DMS53 treated with DMSO at 0.1 percent for 48 hours (cell line): Measurements from ENCODE around the gene DDX27.
"Not testable (repeated sequence)": the region's sequence is repeated elsewhere in the genome, so short reads cannot be mapped to it uniquely, and the experiment has no call there.

Experiments
- DNase-seq: peaks from one replicate; lab custom pipeline; 2025; ENCODE audit not compliant: unreplicated experiment; lab: John Stamatoyannopoulos, UW

The DDX27 gene

DNA sequence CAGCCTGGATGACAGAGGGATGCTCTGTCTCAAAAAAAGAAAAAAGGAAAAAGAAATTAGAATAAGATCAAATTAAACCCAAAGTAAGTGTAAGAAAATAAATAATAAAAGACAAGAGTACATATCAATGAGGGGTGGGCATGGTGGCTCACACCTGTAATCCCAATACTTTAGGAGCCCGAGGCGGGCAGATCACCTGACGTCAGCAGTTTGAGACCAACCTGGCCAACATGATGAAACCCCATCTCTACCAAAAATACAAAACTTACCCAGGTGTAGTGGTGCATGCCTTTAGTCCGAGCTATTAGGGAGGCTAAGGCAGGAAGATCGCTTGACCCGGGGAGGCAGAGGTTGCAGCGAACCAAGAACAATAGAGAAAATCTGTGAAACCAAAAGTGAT lies 16.2 kb upstream of the DDX27 start:
- DNase-seq: no peak

DNA sequence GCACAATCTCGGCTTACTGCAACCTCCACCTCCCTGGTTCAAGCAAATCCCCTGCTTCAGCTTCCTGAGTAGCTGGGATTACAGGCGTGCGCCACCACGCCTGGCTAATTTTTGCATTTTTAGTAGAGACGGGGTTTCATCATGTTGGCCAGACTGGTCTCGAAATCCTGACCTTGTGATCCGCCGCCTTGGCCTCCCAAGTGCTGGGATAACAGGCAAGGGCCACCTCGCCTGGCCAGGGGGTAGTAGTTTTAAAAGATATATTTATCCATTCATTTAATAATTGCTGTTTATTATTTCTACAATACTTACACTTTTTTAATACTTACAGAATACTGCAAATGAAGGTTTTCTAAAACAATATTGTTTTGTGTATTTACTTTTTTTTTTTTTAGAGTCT lies 15.5 kb upstream of the DDX27 start:
- no peak for DNase-seq

DNA sequence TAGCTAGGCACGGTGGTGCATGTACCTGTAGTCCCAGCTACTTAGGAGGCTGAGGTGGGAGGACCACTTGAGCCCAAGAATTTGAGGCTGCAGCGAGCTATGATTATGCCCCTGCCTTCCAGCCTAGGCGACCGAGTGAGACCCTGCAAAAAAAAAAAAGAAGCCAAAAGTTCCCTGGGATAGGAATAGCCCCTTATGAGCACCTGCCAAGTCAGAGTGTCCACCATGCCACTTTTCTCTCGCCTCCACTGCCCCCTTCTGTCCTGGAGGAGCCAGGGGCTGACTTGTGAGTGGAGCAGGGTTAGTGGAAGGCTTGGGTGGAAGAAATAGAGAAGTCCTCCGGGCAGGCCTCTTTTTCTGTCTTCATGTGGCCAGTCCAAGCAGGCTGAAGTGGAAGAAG lies 12.1 kb upstream of the DDX27 start:
- DNase-seq: no peak

DNA sequence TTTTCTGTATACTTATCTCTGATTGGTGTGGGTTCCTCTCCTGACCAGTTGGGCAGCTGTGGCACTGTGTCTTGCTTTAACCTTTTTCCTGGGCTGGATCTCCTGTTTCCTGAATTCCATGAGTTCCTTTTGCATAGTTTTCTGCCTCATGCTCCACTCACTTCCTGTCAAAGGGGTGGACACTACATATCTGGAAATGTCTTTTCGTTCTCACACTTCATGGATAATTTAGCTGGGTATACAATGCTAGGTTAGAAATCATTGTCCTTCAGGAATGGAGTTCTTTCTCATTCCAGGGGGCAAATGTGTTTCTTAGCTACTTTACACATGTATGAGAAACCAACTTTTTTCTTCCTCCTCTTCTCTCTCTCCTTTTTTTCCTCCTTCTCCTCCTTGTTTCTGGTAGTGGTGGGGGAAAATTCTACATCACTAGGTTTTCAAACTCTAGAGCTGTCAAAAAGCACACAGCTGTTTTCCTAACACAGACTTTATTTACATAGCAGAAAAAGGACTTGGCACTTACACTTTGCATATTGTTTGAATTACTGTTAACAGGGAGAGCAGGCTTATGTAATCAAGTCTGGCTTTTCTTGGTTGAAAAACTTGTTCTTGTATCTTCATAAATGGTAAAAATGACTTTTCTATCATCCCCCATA lies 9.0 kb upstream of the DDX27 start:
- no peak for DNase-seq

DNA sequence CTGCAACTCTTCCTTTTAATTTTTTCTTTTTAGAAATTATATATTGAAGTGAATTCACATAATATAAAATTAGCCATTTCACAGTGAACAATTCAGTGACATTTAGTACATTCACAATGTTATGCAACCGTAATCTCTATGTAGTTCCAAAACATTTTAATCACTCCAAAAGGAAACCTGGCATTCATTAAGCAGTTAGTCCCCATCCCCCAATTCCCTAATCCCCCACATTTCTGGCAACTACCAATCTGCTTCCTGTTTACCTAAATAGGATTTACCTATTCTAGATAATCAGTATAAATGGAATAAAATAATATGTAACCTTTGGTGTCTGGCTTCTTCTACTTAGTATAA lies 8.5 kb upstream of the DDX27 start:
- no peak for DNase-seq

DNA sequence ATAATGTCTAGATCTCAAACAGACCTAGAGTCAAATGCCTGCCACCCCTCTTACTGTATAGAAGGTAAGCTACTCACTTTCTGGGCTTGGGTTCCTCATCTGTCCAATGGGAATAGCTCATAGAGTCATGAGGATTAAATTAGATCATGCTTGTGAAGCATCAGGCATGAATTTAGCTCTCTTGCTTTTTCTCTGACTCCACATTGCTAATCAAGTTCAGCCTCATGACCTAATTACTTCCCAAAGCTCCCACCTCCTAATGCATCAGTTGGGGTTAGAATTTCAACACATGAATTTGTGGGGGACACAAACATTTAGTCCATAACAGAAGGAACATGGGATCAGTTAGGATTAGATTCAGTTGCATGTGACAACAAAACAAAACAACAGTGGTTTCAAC lies 4.6 kb upstream of the DDX27 start:
- DNase-seq: no peak

DNA sequence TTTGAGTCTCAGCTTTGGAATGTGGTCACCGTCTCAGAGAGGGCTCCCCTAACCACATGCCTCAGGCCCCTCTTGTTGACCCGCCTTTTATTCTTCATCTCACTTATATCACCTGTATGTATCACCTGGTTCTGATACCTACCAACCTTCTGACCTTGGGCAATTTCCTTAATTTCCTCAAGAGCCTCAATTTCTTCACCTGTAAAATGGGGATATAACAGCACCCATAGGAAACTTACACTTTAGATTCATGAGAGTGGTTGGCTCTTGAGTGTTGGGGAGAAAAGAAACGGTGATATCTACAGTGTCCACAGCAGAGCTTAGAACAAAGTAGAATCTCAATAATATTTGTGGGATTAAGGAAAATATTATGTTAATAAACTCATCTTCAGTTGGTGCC lies 4.0 kb upstream of the DDX27 start:
- no peak for DNase-seq

DNA sequence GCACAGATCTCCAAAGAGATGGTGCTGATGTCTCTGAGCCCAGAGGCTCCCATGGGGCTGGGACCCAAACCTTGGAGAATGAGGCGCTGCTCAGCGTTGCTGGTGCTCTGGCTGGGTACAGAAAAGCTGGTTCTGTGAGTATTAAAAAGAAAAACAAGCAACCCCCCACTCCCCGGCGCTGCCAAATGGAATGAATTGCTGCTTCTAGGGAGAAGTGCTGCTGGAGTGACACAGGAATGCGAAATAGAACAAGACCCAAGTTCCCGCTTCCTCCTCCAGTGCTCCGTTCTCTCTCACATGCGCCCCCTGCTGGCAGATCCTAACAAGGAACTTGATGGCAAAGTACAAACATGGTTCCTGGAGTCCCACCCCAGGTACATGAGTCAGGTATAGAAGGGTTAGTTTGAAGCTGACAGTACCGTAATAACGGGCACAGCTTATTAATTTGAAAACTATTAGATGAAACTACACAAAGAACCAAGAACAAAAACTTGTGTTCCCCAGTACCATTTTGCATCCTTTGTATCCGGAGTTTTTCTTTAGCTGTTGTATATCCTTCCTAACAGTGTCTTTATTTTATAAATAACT lies 2.1 kb upstream of the DDX27 start:
- DNase-seq: peak; percentile 83

DNA sequence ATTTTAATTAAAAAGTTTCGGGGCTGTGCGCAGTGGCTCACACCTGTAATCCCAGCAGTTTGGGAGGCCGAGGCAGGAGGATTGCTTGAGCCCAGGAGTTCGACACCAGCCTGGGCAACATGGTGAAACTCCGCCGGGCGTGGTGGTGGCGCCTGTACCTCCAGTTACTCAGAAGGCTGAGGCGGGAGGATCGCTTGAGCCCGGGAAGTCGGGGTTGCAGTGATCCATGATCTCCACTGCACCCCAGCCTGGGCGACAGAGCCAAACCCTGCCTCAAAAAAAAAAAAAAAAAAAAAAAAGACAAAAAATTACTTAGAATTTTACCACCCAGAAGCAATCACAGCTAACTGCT lies 501 bp upstream of the DDX27 start:
- DNase-seq: not testable (repeated sequence)

DNA sequence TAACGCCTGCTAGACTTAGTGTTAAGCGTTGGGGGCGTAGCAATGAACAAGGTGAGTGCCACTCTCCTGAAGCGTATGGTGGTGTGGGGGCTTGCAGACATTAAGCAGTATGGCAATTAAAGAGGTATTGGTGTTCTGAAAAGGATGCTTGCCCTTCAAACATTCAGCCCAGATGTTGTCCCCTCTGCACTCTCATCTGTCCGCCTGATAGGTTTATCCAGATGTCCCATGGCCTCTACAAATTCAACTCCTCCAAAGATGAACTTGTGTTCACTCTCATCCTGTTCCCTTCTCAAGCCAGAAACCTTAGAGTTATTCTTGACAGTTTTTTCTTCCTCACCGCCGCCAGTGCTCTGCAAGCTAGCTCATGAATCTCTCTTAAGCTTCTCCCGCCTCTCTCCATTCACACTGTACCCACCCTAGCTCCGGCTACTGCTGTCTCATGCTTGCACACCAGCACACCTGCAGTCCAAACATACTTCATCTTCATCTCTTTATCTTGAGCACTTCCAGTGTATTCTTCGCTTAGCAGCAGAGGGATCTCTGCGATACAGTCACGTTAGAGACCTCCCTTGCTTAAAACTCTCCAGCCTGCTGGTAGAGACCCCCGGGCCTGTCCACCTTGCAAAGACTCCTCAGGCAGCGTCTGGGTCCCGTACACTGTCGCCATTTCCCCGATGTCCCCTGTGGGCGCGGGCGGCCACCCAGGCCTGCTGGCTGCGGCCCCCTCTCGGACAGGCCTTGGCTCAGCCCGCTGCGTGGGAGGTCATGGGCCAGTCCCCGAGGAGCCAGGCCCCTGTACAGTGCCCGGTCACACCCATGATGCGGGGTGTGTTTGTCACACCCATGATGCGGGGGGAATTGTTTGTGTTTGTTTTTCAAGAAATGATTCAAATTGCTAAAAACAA lies 962 bp downstream of the DDX27 start:
- no peak for DNase-seq

DNA sequence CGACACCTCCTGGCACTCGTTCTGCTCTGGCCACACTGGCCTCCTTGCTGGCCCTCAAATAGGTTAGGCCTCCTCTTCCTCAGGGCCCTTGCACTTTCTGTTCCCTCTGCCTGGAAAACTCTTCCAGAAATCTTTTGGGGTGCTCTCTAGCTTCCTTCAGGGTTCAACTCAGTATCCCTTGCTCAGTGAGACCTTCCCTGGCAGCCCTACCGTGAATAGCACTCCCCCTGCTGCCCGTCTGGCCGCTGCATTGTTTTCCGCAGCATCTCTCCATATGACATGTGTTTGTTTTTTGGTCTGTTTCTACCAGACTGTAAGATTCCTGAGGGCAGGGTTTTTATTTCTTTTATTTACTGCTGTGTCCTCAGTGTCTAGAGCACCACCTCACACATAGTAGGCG lies 6.7 kb downstream of the DDX27 start:
- no peak for DNase-seq

DNA sequence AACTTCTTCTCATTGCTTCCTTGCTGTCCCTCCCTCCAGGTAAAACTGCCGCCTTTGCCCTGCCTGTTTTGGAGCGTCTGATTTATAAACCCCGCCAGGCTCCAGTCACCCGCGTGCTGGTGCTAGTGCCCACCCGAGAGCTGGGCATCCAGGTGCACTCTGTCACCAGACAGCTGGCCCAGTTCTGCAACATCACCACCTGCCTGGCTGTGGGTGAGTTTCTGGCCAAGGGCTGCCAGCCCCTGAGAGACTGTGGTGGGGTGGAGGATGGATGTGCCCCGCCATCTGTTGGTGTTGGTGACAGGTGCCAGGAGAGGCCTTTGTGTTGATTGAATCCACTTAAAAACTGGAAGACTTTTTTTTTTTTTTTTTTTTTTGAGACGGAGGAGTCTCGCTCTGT lies 9.5 kb downstream of the DDX27 start:
- DNase-seq: no peak

DNA sequence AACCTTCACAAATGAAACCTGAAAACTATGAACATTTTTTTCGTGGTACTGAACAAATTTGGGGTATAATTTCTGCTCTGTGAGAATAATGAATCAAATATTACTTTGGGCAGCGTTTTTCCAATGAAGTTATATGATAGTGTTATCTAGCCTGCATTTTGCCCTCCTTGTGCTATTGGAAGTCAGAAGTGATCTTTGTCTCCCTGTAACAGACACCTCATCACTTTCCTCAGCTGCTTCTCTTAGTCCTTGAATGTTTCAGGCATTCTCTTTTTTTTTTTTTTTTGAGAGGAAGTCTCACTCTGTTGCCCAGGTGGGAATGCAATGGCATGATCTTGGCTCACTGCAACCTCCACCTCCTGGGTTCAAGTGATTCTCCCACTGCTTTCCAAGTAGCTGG lies 10.2 kb downstream of the DDX27 start:
- DNase-seq: no peak

DNA sequence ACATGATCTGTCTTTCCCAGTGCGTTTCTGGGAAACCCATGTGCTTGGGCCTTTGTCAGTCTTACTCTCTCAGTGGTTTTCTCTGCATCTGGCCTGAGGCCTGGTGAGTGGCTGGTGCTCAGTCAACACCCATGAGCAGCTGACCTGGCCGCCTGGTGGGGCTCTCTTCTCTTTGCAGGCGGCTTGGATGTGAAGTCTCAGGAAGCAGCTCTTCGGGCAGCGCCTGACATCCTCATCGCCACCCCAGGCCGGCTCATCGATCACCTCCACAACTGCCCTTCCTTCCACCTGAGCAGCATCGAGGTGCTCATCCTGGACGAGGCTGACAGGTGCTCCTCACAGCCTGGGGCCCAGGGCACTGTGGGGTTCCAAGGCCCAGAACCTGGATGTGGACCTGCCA lies 10.8 kb downstream of the DDX27 start:
- DNase-seq: peak; percentile 58

DNA sequence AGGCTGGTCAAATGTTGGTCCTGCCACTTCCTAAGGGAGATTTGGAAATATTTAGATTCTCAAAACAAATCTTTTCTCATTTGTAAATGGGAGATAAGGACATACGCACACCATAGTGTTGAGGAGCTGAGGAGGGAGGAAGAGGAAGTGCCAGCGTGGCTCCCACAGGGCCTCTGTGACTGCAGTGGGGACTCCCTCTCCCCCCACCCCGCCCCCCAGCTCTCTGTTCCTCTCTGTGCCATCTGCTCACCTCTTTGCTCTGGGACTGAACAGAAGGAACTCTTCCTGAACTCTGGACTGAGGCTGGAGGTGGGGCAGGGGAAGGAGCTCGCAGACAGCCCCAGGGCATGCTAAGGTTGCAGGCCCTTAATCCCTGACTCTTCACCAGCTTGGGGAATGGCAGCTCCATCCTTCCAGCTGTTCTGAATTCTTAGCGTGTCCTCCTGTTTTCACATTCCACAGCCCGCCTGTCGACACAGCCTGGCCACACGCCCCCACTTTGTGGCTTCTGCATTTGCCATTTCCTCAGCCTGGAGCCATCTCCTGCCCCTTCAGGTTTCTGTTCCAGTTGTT lies 11.4 kb downstream of the DDX27 start:
- no peak for DNase-seq

DNA sequence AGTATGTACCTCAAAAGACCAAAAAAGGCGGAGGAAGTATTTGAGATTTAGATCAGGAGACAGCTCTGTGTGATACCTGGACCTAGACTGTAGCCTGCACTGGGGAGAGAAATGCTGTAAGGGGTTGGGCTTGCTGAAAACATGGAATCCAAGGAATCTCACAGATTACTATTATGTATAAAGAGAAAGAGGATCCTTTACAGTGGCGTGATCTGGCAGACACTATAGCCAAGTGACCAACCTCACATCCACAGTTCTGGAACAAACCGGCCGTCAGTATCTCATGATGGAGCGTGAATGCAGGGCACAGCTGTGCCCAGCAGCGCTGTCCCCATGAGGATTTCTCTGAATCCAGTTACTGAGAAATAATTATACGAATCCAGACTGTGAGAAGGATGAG lies 12.3 kb downstream of the DDX27 start:
- no peak for DNase-seq

DNA sequence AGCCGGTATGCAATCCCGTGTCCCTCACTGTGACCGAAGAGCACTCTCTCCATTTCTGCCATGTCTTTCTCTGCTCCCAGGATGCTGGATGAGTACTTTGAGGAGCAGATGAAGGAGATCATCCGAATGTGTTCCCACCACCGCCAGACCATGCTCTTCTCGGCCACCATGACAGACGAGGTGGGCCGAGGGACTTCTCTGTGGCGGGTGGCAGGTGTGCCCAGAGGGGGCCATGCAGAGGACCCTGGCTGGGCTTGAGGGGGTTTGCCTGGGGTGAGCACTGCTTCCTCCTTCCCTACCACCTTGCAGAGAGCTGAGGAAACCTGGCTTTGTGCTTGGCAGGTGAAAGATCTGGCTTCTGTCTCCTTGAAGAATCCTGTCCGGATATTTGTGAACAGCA lies 14.0 kb downstream of the DDX27 start:
- no peak for DNase-seq

DNA sequence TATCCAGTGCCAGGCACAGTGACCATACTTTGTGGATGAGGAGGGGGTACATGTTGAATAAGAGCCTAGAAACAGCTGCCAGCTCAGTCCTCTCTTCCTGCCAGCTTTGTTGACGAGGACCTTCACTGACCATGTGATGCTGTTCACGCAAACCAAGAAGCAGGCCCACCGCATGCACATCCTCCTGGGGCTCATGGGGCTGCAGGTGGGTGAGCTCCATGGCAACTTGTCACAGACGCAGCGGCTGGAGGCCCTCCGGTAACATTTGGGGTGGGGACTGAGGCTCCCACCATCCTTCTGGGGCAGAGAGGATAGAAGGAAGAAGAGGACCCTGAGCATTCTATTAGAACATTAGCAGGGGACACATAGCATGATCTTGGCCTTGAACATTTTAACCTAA lies 15.6 kb downstream of the DDX27 start:
- DNase-seq: no peak

DNA sequence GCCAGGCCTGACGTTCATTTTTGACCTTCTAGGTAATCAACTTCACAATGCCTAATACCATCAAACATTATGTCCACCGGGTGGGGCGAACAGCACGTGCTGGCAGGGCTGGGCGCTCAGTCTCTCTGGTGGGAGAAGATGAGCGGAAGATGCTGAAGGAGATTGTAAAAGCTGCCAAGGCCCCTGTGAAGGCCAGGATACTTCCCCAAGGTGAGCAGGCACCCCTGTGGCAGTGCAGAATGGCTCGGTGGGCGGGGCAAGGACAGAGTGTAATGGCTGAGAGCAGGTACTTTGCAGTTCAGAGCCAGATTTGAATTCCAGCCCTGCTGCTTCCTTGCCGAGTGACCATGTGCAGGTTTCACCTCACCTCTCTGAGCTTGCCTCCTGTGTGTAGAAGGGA lies 17.1 kb downstream of the DDX27 start:
- no peak for DNase-seq

DNA sequence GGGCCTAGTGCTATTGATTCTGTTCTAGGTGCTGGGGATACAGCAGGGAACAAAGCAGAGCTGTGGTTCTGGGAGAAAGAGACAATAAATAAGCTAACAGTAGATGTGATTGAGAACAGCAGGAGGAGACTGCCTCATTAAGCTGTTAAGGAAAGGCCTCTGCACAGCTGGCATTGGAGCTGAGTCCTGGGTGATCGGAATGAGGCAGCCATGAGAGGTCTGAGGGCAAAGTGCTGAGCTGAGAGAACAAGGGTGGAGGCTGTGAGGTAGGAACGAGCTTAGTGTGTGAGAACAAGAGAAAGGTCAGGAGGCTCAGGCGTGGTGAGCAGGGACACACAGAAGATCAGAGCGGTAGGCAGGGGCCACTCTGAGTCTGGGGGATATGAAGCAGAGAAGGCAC lies 18.3 kb downstream of the DDX27 start:
- no peak for DNase-seq

DNA sequence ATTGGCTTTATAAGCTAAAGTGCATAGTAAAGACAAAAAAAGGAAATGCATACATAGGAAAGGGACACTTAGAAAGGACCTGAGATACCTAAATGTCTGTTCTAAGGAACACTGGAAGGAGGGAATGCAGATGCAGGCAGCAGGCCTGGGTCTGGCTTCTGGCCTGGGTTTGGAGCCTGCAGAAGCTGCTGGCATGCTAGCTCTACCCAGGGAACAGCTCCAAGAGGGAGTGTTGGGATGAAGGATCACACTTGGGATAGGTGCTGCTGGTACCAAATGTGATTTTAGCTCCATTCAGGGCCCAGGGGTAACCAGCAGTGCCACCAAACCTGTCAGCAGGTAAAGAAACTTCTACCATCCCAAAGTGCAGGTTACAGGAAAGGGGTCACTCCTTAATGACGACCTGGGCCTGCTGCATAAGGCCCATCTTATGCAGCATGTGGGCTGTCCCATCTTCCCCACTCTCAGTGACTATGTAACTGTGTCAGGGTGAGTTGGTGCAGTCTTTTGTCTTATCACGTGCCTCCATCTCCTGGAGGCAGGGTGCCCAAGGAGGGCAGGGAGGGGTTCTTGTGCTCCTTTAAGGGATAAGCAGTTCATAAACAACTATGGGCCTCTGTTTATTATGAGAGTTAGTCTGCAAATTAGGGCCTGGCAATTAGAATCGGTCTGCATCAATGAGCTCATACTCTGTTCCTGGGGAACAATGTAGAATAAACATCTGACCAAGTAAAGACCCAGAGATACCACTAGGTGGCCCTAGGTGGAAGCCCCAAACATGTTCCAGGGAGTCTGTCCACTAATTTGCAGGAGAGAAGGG lies 26.9 kb downstream of the DDX27 start:
- DNase-seq: peak; percentile 43
